GM12892 (cell line): ENCODE results near the gene THAP7.

Experiments used
- DNase-seq: peaks from one replicate; pipeline ENCODE4 v3.0.0; 2011; ENCODE audit not compliant: insufficient read length
- FAIRE-seq: peaks from 2 replicates; lab custom pipeline; 2011; peaks lifted over from hg19 to GRCh38; lab: Jason Lieb, UNC
- POLR2A ChIP-seq: IDR thresholded peaks from 2 replicates; pipeline ENCODE4 v1.6.1; 2011; ENCODE audit warnings: low read depth, low read length, control low read depth
- POLR2AphosphoS5 ChIP-seq: IDR thresholded peaks from 2 replicates; pipeline ENCODE4 v1.6.1; 2011; ENCODE audit warnings: low read depth, low read length, control low read depth
- TAF1 ChIP-seq: IDR thresholded peaks from 2 replicates; pipeline ENCODE4 v1.6.1; 2011; ENCODE audit warnings: low read depth, mild to moderate bottlenecking, control low read depth, low read length, borderline replicate concordance

Gene THAP7

GRCh38 chr22:20987375-20987774, 14.5 kb downstream of the THAP7 start:
- DNase-seq (no peak), FAIRE-seq (no peak)
- TF ChIP-seq TAF1 (no peak), POLR2A (no peak), POLR2AphosphoS5 (no peak)

- FAIRE-seq (no peak), DNase-seq (no peak)
- TF ChIP-seq POLR2AphosphoS5 = no peak
- TF ChIP-seq TAF1 = no peak
- no peak for TF ChIP-seq POLR2A
Measured at GRCh38 chr22:20986365-20986764, 15.6 kb downstream of the THAP7 start.

DNA sequence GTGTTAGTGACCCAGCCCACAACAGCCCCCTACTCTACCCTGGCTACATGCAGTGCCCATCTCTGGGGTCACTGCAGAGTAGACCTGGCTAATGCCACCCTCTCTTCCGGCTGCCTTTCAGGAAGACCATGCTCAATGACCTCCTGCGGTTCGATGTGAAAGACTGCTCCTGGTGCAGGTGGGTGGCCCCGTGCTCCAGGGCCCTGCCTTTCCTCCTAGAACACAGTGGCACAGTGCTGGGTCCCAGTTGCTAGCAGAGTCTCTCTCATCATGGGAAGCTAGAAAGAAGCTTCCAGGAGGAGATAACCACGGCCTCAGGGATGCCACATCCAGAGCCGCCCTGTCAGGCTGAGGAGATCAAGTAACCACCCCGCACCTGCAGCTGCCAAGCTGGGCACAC, 16.2 kb downstream of the THAP7 start:
- DNase-seq (no peak), FAIRE-seq (no peak)
- TF ChIP-seq POLR2A = no peak
- TF ChIP-seq POLR2AphosphoS5 = no peak
- TF ChIP-seq TAF1 = no peak

DNA sequence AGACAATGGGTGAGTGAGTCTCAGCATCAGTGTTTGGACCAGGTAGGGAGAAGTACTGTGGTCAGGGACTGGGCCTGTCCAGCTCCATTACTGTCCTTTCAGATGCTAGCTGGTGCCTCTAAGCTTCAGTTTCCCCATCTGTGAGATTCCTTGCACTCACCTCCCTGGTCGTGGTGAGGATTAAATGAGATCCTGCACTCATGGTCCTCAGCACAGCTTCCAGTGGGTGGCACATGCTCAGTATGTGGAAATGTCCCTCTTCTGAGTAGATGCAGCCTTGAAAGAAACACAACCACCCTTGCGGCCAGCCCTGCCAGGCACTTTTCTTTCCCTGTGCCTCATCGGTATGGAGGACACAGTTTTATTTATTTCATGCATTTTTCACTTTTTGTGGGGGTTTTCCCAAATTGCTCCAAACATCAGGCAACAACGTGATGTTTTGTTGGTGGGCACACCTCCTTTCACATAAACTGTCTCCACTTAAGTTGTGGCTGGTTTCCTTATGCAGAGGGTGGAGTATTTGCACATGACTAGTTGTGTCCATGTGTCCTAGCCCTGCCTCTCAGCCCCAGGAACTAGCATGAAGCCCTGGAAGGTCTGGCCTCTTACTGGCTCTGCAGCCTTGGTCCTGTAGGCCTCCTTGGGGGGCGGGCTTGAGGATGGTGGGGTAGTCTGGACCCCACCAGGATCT, 18.7 kb downstream of the THAP7 start:
- DNase-seq (no peak), FAIRE-seq (no peak)
- TF ChIP-seq POLR2AphosphoS5 (no peak), POLR2A (no peak), TAF1 (no peak)

GRCh38 chr22:20982563-20982882, 19.4 kb downstream of the THAP7 start:
- DNase-seq = no peak

DNA sequence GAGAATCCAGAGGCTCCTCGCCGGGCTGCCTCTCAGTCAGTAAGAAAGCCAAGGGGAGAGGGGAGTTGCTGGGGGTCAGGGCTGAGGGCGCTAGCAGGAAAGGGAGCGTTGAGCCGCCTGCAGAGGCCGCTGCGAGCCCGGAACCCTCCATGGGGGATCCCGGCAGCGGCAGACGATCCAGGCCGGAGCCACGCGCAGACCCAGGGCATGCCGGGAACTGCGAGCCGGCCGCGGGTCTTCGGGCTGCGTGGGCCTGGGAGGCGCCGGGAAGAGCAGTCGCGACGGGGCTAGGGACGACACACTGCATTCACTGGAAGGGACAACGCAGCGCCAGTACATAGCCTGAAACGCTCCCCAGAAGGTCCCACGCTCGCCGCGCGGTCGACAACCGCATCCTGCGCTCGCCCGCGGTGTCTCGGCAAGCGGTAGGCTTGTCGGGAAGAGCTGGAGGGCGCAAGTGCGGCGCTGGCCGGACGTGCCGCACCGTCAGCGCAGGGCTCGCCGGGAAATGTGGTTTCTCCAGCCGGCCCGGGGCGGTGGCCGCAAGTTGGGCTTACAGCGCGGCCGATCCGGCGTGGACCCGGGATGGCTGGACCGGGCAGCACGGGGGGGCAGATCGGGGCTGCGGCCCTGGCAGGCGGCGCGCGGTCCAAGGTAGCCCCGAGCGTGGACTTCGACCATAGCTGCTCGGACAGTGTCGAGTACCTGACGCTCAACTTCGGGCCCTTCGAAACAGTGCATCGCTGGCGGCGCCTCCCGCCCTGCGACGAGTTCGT, 19.9 kb downstream of the THAP7 start, which contains the start of gene LZTR1:
Gene LZTR1, plus strand, starts transcription at position 511 of the 776 bp plus-strand sequence. Its CDS starts 75 bp downstream, at position 586.
- peak; percentile 99 for FAIRE-seq
- TF ChIP-seq TAF1 (no peak), POLR2A (peak; percentile 95), POLR2AphosphoS5 (peak; percentile 97)

More at GRCh38 chr22:20982563-20982882, 19.4 kb downstream of the THAP7 start:
- no peak for TF ChIP-seq POLR2A
- no peak for TF ChIP-seq POLR2AphosphoS5
- no peak for TF ChIP-seq TAF1
- FAIRE-seq = peak; percentile 72

GRCh38 chr22:20980938-20981722, 20.8 kb downstream of the THAP7 start:
- DNase-seq (no peak), FAIRE-seq (no peak)
- TF ChIP-seq POLR2AphosphoS5 (no peak), POLR2A (no peak), TAF1 (no peak)

More for the DNA sequence above, 19.9 kb downstream of the THAP7 start, which contains the start of gene LZTR1:
- DNase-seq = peak; percentile 87

- no peak for FAIRE-seq
- TF ChIP-seq POLR2AphosphoS5 = no peak
- no peak for TF ChIP-seq POLR2A
- DNase-seq = no peak
Measured at GRCh38 chr22:20980523-20980922, 21.4 kb downstream of the THAP7 start.

GRCh38 chr22:20979940-20980453, 21.9 kb downstream of the THAP7 start:
- no peak for FAIRE-seq

GRCh38 chr22:20979243-20979809, 22.6 kb downstream of the THAP7 start:
- TF ChIP-seq POLR2A (no peak), TAF1 (no peak), POLR2AphosphoS5 (no peak)
- DNase-seq = no peak
- no peak for FAIRE-seq

More at GRCh38 chr22:20979940-20980453, 21.9 kb downstream of the THAP7 start:
- no peak for DNase-seq
- TF ChIP-seq POLR2AphosphoS5 = no peak
- TF ChIP-seq POLR2A = no peak
- no peak for TF ChIP-seq TAF1
